GM12801 (cell line): Measurements from ENCODE around the gene PPP4R3B.

Experiments used
- TF ChIP-seq, protein P1 (sequence below): IDR thresholded peaks from one replicate; pipeline ENCODE4 v1.5.1; 2011; ENCODE audit warnings: control low read depth; ENCODE audit not compliant: insufficient read length; ENCODE audit errors: extremely low read depth

Gene PPP4R3B

DNA sequence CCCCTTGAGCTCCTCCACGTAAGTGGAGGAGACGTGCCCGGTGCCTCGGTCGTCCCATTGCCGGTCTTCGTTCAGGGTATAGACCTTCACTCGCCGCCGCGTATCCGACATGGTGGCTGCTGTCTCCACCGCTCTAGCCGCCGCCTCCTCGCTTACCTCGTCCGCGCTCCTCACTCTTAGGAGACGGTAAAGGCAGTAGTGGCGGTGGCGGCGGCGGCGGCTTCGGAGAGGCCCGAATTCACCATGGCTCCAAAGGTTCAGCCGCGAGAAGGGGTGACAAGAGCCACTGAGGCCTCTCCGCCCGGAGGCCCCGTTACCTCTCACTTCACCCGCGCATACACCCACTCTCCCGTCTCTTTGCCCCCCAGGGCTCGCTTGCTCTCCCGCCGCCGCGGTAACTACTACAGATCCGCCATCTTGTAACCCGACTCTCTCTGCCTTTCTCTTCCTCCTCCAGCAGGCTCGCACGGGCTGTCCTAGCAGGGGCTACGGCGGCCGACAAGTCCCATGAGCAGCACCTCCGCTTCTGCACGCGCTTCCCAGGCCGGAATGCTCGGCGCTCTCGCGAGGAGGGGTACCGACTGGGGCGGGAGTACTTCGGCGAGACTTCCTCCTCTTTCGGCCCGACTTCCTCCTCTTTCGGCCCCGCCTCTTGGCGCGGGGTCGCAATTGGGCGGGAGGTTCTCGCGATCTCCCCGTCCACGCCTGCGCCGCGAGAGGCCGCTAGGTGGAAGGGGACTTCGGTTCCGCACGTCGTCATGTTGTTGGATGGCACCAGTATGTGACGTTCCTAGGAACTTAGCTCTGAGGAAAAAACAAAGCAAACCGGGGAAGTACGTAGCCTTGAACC is at the start of gene PPP4R3B:
Gene PPP4R3B (minus strand): TSS at position 448 of the 850 bp plus-strand sequence. CDS start 337 bp downstream, at position 111.
- TF ChIP-seq, protein P1, sequence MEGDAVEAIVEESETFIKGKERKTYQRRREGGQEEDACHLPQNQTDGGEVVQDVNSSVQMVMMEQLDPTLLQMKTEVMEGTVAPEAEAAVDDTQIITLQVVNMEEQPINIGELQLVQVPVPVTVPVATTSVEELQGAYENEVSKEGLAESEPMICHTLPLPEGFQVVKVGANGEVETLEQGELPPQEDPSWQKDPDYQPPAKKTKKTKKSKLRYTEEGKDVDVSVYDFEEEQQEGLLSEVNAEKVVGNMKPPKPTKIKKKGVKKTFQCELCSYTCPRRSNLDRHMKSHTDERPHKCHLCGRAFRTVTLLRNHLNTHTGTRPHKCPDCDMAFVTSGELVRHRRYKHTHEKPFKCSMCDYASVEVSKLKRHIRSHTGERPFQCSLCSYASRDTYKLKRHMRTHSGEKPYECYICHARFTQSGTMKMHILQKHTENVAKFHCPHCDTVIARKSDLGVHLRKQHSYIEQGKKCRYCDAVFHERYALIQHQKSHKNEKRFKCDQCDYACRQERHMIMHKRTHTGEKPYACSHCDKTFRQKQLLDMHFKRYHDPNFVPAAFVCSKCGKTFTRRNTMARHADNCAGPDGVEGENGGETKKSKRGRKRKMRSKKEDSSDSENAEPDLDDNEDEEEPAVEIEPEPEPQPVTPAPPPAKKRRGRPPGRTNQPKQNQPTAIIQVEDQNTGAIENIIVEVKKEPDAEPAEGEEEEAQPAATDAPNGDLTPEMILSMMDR = no peak

- TF ChIP-seq, protein P1 = no peak
Measured at GRCh38 chr2:55653255-55653654, 35.8 kb upstream of the PPP4R3B start.

- TF ChIP-seq, protein P1 = no peak
Measured at GRCh38 chr2:55649211-55649610, 31.8 kb upstream of the PPP4R3B start.

DNA sequence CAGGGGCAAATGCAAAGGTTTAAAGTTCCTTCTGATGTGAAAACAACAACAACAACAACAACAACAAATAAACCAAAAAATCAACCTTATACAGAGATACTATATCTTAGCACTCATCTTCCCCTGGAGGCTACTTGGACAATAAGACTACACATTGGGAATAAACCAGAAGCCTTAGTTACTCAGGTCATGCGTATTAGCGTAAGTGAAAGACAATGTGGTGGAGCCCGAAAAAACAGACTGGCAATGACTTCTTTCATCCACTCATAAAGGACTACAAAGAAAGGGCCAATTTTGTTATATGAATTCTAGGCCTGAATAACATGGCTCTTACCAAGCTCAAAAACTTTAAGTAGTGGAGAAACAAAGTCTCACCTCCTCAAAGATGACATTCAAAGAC is 19.4 kb upstream of the PPP4R3B start:
- TF ChIP-seq, protein P1 = no peak

- TF ChIP-seq, protein P1 = no peak
Measured at GRCh38 chr2:55628931-55629330, 11.5 kb upstream of the PPP4R3B start.

DNA sequence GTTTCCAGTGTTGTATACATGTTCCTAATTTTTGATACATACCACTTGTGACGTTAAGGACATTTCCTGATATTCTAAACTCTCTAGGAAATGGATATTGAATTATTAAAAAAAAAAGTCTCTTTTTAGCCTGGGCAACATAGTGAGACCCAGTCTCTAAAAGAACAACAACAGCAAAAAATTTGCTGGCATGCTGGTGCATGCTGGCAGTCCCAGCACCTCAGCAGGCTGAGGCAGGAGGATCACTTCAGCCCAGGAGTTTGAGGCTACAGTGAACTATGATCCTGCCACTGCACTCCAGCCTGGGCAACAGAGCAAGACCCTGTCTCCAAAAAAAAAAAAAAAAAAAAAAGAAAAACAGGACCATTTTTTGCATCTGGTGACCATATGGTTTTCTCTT is 10.5 kb upstream of the PPP4R3B start:
- TF ChIP-seq, protein P1 = no peak

DNA sequence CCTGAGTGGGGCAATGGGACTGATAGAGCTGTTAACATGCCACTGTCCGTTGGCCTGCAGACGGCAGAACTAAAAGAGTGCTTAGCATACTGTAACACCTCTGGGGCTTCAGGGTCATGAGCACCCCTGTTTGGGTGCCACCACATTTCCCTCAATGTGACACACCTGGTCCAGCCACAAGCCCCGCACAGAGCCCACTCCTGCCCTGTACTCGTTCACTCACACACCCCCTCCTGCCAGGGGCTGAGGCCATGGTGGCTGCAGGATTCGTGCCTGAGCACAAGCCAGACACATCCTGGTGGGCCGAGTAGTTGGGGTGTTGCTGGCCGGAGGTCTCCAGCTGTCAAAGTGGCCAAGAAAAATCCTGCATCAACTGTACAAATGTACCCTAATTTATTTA is 4.4 kb upstream of the PPP4R3B start:
- TF ChIP-seq, protein P1 = no peak
